GM21723 (cell line): ENCODE measurements around the gene GNAI2.
"Not testable (repeated sequence)": the region's sequence is repeated elsewhere in the genome, so short reads cannot be mapped to it uniquely, and the experiment has no call there.

Experiments
- ATAC-seq: cut with Tn5 transposase; IDR thresholded peaks from one replicate; pipeline ENCODE4 v1.9.1; 2021; ENCODE audit warnings: mild to moderate bottlenecking, moderate library complexity; ENCODE audit not compliant: unreplicated experiment

GNAI2 gene

DNA sequence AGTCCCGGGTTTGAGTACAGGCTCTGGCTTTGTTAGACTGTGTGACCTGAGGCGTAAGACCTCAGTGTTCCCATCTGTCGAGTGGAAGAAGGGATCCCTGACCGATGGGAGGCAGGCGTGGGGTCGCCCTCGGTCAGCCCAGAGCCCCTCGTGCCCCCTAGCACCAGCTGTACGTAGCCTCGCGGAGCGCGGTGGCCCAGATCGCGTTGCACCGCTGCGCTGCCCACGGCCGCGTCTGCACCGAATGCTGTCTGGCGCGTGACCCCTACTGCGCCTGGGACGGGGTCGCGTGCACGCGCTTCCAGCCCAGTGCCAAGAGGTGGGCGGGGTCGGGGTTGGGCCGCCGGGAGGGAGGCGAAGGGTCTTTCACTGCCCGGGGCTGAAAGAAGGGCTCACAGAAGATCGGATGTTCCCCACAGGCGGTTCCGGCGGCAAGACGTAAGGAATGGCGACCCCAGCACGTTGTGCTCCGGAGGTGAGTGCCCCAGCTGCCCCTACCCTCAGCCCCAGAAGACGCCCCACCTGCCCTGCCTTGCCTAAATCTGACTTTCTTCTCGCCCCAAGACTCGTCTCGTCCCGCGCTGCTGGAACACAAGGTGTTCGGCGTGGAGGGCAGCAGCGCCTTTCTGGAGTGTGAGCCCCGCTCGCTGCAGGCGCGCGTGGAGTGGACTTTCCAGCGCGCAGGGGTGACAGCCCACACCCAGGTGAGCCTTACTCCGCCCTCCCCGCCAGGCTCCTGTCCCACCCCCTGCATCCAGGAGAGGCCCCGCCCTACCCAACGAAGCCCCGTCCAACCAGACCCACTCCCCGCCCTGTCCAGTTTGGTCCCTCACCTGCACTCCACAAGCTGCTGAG lies 39.4 kb downstream of the GNAI2 start:
- no peak for ATAC-seq

DNA sequence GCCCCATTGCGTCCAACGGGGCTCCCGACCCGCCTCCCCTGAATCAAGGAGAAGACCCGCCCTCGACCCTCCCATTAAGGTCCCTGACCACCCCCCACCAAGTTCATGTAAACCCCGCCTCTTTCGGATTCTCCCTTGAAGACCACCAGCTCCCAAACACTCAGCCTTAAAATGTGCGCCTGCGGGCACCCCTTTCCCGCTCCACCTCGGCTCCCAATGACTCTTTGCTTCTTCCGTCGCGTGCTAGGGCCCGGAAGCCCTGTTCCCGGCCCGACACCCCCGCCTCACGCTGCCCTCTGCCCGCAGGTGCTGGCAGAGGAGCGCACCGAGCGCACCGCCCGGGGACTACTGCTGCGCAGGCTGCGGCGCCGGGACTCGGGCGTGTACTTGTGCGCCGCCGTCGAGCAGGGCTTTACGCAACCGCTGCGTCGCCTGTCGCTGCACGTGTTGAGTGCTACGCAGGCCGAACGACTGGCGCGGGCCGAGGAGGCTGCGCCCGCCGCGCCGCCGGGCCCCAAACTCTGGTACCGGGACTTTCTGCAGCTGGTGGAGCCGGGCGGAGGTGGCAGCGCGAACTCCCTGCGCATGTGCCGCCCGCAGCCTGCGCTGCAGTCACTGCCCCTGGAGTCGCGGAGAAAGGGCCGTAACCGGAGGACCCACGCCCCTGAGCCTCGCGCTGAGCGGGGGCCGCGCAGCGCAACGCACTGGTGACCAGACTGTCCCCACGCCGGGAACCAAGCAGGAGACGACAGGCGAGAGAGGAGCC lies 40.2 kb downstream of the GNAI2 start:
- ATAC-seq = no peak

DNA sequence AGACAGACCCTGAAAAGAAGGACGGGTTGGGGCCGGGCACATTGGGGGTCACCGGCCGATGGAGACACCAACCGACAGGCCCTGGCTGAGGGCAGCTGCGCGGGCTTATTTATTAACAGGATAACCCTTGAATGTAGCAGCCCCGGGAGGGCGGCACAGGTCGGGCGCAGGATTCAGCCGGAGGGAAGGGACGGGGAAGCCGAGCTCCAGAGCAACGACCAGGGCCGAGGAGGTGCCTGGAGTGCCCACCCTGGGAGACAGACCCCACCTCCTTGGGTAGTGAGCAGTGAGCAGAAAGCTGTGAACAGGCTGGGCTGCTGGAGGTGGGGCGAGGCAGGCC lies 40.7 kb downstream of the GNAI2 start:
- ATAC-seq = no peak

GRCh38 chr3:50278123-50278879 lies 42.3 kb downstream of the GNAI2 start:
- ATAC-seq = no peak

- ATAC-seq = no peak
Measured at GRCh38 chr3:50278880-50279224, 42.8 kb downstream of the GNAI2 start, which contains the start of gene LSMEM2. TSS of gene LSMEM2 (plus strand) at chr3:50279087. CDS start at chr3:50279114, 27 bp downstream.

DNA sequence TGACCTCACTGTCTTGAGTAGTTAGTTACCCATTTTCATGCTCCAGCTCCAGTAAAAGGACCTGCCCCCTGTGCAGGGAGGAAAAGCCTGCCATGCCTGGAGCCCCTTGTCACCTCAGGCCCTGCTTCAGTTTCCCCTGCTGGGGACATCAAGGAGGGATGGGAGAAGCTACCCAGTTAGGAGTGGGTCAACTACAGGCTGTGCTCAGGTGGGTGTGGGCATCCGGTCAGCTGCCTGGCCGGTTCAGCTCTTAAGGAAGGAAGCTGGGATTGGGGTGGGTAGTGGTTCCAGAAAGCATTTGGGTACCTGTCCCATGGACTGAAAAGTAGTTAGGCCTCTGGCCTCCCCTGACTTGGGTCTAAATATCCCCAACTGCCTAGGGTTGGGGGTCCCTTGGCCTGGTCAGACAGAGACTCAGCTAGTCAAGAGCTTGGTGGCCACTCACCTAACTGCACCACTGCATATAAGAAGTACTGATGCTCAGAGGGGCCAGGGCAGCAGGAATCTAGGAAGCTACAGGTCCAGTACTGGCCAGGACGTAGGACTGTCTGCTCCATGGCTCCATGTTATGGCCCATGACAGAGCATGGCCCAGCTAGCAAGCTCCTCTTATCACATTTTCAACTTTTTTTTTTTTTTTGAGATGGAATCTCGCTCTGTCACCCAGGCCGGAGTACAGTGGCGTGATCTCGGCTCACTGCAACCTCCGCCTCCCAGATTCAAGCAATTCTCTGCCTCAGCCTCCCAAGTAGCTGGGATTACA lies 43.4 kb downstream of the GNAI2 start:
- ATAC-seq = no peak

- ATAC-seq = not testable (repeated sequence)
Measured at GRCh38 chr3:50284121-50284520, 48.1 kb downstream of the GNAI2 start.

DNA sequence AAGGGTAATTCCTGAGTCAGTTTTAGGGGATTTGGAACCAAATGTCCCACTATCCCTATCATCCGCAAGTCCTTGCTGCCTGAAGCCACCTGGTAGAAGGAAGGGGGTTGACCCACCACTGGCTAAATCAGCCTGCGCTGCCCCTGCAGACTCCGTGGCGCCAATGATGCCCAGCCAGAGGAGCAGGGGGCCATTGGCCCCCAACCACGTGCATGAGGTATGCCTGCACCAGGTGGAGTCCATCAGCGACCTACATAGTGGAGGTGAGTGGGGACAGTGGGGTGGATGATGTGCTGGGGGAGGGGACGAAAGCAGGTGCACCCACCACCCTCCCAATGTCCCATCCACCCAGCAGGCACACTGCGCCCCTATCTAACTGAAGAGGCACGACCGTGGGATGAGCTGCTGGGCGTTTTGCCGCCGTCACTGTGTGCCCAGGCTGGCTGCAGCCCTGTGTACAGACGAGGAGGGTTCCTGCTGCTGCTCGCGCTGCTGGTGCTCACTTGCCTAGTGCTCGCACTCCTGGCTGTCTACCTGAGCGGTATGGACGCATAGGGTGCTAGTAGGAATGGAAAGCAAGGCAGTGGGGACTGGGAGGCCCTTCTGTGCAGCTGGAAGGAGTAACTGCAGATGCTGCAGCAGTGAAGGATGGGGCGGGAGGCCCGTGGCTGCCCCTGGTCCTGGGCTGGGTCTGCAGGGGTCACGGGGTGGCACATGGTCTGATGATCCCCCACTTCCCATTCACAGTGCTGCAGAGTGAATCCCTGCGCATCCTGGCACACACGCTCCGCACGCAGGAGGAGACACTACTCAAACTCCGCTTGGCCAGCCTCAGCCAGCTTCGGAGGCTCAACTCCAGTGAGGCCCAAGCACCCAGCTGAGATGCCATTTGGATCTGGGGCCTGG lies 50.6 kb downstream of the GNAI2 start:
- no peak for ATAC-seq

DNA sequence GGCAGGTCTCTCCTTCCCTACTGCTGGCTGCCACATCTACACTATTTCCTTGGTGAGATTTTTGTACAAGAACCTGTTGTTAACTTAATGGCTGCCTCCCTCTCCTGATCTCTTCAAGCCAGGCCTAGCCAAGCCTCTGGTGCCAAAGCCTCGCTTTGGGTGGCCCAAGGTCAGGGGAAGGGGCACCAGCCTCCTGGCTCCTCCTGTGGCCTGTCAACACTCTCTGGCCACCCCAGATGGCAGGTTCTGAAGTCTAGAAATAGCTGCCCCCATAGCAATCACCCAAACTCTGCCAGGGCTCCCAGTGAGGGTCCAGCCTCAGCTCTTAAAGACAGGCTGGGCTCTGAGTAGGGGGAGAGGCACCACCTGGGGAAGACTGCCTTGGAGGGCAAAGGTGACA lies 51.3 kb downstream of the GNAI2 start:
- no peak for ATAC-seq

DNA sequence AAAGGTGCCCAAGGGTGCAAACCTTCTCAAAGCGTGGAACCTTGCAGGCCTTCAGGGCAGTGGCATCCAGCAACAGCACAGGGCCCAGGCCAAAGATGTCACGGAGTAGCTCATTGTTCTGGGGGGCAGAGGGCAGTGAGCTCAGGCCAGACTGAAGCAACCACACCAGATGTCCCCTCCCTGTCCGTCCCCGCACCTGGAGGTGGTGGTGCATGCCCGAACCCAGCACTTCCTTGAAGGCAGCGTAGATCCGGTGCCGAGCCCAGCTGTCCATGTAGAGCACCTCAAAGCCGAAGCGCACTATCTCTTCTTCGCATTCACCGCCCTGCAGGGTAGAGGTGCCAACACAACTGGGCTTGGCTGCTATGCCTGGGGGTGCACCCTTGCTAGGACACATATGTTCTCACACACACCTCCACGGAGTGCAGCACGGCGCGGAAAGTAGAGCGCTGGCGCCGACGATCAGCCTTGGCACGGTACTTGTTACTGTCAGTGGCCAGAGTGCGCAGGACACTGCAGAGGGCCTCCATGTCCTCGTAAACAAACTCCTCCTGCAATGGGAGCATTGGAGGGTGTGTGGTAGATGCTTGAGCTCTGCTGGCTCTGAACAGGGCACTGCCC lies 52.5 kb downstream of the GNAI2 start:
- ATAC-seq = no peak

DNA sequence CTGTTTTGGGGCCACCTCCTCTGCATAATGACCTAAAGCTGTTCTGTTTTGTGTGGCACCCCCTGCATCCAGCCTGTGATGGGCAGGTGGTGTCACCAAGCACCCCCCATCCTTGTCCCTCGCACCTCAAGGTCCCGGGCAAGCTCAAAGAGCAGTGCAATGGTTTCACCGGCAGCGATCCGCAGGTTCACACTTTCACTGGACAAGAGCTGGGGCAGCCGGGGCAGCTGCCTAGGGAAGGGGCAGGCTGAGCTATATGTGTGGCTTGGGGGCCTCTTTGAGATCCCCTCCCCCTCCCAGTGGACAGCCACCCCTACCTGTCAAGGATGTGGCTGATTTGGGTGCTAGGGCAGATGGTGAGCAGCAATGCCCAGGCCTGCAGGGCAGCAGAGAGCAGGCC lies 53.1 kb downstream of the GNAI2 start:
- no peak for ATAC-seq

- ATAC-seq = no peak
Measured at GRCh38 chr3:50290161-50290641, 54.2 kb downstream of the GNAI2 start.

DNA sequence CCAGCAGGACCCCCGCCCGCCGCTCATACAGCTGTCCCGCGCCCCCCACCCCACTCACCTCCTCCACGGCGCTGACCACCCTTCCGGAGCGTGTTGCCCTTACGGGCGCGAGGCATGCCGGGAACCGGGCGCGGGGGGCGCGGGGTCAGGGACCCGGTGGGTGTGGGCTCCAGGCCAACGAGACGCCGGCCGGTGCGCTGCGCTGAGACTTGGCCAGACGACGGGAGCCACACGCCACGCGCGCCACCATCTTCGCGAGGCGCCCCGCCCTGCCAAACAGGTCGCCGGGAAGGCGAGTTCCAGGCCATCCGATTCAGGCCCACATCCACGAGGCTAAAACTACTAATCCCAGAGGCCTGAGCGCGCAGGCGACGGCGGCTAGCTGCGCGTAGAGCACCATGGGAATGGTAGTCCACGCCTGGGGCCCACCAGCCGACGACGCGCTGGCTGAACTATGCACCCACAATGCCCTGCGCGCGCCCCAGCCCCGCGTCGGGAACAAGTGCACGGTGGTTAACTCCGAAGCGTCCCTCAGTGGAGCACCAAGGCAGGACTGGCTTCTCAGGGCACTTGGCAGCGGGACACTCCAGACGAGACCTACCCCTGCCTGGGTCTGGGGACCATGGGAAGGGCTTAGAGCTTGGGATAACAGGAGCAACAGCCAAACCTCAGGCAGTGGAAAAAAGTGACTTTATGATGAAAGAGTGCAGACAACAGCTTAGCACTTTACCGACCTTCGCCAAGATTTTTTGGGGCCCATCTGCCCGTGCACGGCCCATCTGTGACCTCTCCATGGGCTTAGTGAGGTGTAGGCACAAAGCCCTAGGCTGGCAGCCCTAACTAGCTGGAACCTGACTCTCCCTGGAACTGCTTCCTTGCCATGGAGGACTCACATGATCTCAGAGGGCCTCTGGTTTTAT lies 56.4 kb downstream of the GNAI2 start, which contains the start of gene IFRD2:
Gene IFRD2, minus strand, starts transcription at position 271 of the 920 bp plus-strand sequence. Its CDS starts 155 bp downstream, at position 116.
- ATAC-seq = peak; percentile 93

DNA sequence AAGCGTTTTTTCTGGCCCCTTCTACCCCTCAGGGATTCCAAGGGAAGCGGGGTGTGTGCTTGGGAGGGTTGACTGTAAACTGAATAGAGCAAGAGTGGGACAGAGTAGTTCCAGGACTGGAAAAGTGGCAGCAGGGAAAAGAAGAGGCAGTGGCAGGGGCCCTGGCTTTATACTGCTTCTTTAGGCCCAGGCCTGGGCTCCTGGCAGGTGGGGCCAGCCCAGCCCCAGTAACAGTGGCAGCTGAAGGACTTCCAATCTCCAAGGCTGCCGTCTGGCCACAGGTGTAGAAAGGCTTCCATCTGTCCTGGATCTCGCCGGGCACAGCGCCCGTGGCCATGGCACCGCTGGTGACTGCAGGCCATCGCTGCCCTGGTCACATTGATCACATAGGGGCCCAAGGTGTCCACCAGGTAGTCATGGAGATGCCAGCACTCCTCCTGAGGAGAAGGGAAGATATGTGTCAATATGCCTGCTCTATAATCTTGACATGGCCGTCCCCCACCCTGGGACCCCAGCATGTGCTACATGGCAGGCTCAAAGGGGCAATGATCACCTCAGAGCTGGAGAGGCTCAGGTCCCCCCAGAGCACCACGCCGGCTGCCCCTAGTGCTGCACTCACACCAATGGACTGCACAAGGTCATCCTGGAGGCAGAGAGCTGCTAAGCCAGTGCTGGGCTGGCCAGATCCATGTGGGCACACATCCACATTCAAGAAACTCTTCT lies 57.2 kb downstream of the GNAI2 start:
- no peak for ATAC-seq

- ATAC-seq = no peak
Measured at GRCh38 chr3:50294089-50294488, 58.1 kb downstream of the GNAI2 start.

- ATAC-seq = no peak
Measured at GRCh38 chr3:50294492-50295403, 58.7 kb downstream of the GNAI2 start.
